ENCODE measurements around the gene ANKRD11. TPM values are rescaled to one million over a fixed set of nuclear protein-coding genes. Genes with fewer than 3 reads are reported as not detected.
"Not testable (repeated sequence)": the region's sequence is repeated elsewhere in the genome, so short reads cannot be mapped to it uniquely, and the experiment has no call there.

ANKRD11 gene
- polyA plus RNA-seq, 1 donor (not counting 4 experiments of a cell fraction or from before 2014, with no cell fraction given) = 30.1 TPM

GRCh38 chr16:89307421-89307805, 182.9 kb downstream of the ANKRD11 start:
- H3K27me3 ChIP-seq (ENCODE audit: control insufficient read depth, extremely low read depth, insufficient read depth, low read length) = no peaks in the 10 kb centered on the region
- TF ChIP-seq EZH2 (IDR thresholded peaks at IDR 0.05; ENCODE audit: low read length) (no peak), CTCF (optimal IDR thresholded peaks at IDR 0.05 in 1 of 3, IDR thresholded peaks at IDR 0.05 in 1 of 3, conservative IDR thresholded peaks at IDR 0.05 in 1 of 3; ENCODE audit: extremely low read depth in 1 of 3, insufficient read depth in 2 of 3, low read length in 3 of 3) (no peak)
- H4K20me1 ChIP-seq (ENCODE audit: control insufficient read depth, extremely low read depth, insufficient read depth, low read length) = peaks cover 19% of the 10 kb centered on the region
- H3K4me3 ChIP-seq (ENCODE audit: control insufficient read depth in 2 of 3, extremely low read depth in 1 of 3, insufficient read depth in 2 of 3, low read depth in 1 of 3, low read length in 3 of 3) = no peak overlapping the region
- H3K79me2 ChIP-seq (ENCODE audit: control insufficient read depth, insufficient read depth, low read length) = peaks cover 88% of the 10 kb centered on the region
- peaks cover 34 to 44% of the 10 kb centered on the region in 2 experiments for H3K36me3 ChIP-seq (ENCODE audit: control insufficient read depth in 2 of 2, extremely low read depth in 1 of 2, insufficient read depth in 2 of 2, low read length in 2 of 2)
- DNase-seq (ENCODE audit: low read depth, low spot score) (no peak), FAIRE-seq (no peak)
- no peak overlapping the region for H3K27ac ChIP-seq (ENCODE audit: control insufficient read depth, insufficient read depth, low read length)
- H3K9me3 ChIP-seq (ENCODE audit: control insufficient read depth, low read depth, low read length) = no peaks in the 10 kb centered on the region
- H3K4me1 ChIP-seq (ENCODE audit: control insufficient read depth, extremely low read depth, insufficient read depth, low read length) = peaks cover 4% of the 10 kb centered on the region
- H3K9me1 ChIP-seq (ENCODE audit: control insufficient read depth, extremely low read depth, insufficient read depth, low read length) = peaks cover 2% of the 10 kb centered on the region
- no peak overlapping the region for H3K9ac ChIP-seq (ENCODE audit: control insufficient read depth, extremely low read depth, insufficient read depth, low read length)
- H2AFZ ChIP-seq (ENCODE audit: control insufficient read depth, low read length) = no peak overlapping the region
- dilution Hi-C loops (cut with MboI; ENCODE audit: extremely low pct_ligation_motif_present, low sequenced_read_pairs) = no loop called here
- H3K4me2 ChIP-seq (ENCODE audit: control insufficient read depth, extremely low read depth, insufficient read depth, low read depth, low read length) = no peak overlapping the region

GRCh38 chr16:89306457-89307420, 183.6 kb downstream of the ANKRD11 start:
- H3K79me2 ChIP-seq (ENCODE audit: control insufficient read depth, insufficient read depth, low read length) = peaks cover 85% of the 10 kb centered on the region
- H3K9ac ChIP-seq (ENCODE audit: control insufficient read depth, extremely low read depth, insufficient read depth, low read length); H2AFZ ChIP-seq (ENCODE audit: control insufficient read depth, low read length); H3K4me2 ChIP-seq (ENCODE audit: control insufficient read depth, extremely low read depth, insufficient read depth, low read depth, low read length); H3K27me3 ChIP-seq (ENCODE audit: control insufficient read depth, extremely low read depth, insufficient read depth, low read length); DNase-seq (ENCODE audit: low read depth, low spot score); H3K4me1 ChIP-seq (ENCODE audit: control insufficient read depth, extremely low read depth, insufficient read depth, low read length); dilution Hi-C loops (cut with MboI; ENCODE audit: extremely low pct_ligation_motif_present, low sequenced_read_pairs); H3K9me1 ChIP-seq (ENCODE audit: control insufficient read depth, extremely low read depth, insufficient read depth, low read length); H3K9me3 ChIP-seq (ENCODE audit: control insufficient read depth, low read depth, low read length); H3K4me3 ChIP-seq (ENCODE audit: control insufficient read depth in 2 of 3, extremely low read depth in 1 of 3, insufficient read depth in 2 of 3, low read depth in 1 of 3, low read length in 3 of 3); FAIRE-seq; H3K27ac ChIP-seq (ENCODE audit: control insufficient read depth, insufficient read depth, low read length): not testable (repeated sequence)
- peaks cover 32 to 39% of the 10 kb centered on the region in 2 experiments for H3K36me3 ChIP-seq (ENCODE audit: control insufficient read depth in 2 of 2, extremely low read depth in 1 of 2, insufficient read depth in 2 of 2, low read length in 2 of 2)
- H4K20me1 ChIP-seq (ENCODE audit: control insufficient read depth, extremely low read depth, insufficient read depth, low read length) = peaks cover 23% of the 10 kb centered on the region
